Calu3 (cell line): ENCODE data around the gene TMX1. TPM values are rescaled to one million over a fixed set of nuclear protein-coding genes. Genes with fewer than 3 reads are reported as not detected.

ENCODE experiments used
- BruUV-seq: library from RNA; stranded (reverse); fragments of 400-500 nt; replicated peaks from 2 replicates; lab custom pipeline; 2021; lab: Mats Ljungman, UMichigan
- CTCF ChIA-PET: fragments of 300-600 bp; sonication (Branson Sonifier 250); formaldehyde crosslinking; loops from one replicate; lab custom pipeline; 2022; ENCODE audit warnings: antibody characterized with exemption; lab: Charles Lee
- DNase-seq: peaks from one replicate; pipeline ENCODE4 v3.0.0; 2022
- H3K27ac Mint-ChIP-seq: one replicate; pipeline ENCODE4 v1.8.0; 2022; ENCODE audit warnings: mixed read lengths; ENCODE audit not compliant: unreplicated experiment
- H3K27me3 Mint-ChIP-seq: one replicate; pipeline ENCODE4 v1.8.0; 2022; ENCODE audit warnings: mixed read lengths; ENCODE audit not compliant: unreplicated experiment
- H3K36me3 Mint-ChIP-seq: one replicate; pipeline ENCODE4 v1.8.0; 2022; ENCODE audit warnings: mild to moderate bottlenecking, moderate library complexity, mixed read lengths; ENCODE audit not compliant: insufficient read depth, unreplicated experiment
- H3K4me1 Mint-ChIP-seq: one replicate; pipeline ENCODE4 v1.8.0; 2022; ENCODE audit warnings: mild to moderate bottlenecking, low read depth, mixed read lengths; ENCODE audit not compliant: unreplicated experiment
- H3K4me3 Mint-ChIP-seq: one replicate; pipeline ENCODE4 v1.8.0; 2022; ENCODE audit warnings: mild to moderate bottlenecking, low read depth, moderate library complexity, mixed read lengths; ENCODE audit not compliant: unreplicated experiment
- H3K9me3 Mint-ChIP-seq: one replicate; pipeline ENCODE4 v1.8.0; 2022; ENCODE audit warnings: low read depth, mixed read lengths; ENCODE audit not compliant: unreplicated experiment
- CTCF ChIP-seq: fragments of 200-600 bp; IDR thresholded peaks from one replicate; pipeline ENCODE4 v1.8.0; 2022; ENCODE audit warnings: antibody characterized with exemption; ENCODE audit not compliant: unreplicated experiment
- intact Hi-C: fragments of 100-400 bp; cut with micrococcal nuclease; formaldehyde crosslinking; loops from one replicate; pipeline ENCODE4 v1.10.0; 2022; ENCODE audit not compliant: unreplicated experiment
- total RNA-seq: library from RNA; stranded (reverse); gene quantifications from 2 replicates; pipeline ENCODE4 v1.2.3, GENCODE V29; 2022

TMX1 gene
- total RNA-seq, 1 experiment from 2014 or later = 53.8 TPM

- H3K4me1 Mint-ChIP-seq = no peaks in the 10 kb centered on the region
- H3K36me3 Mint-ChIP-seq = no peaks in the 10 kb centered on the region
- H3K27ac Mint-ChIP-seq = no peak overlapping the region
- H3K9me3 Mint-ChIP-seq = no peaks in the 10 kb centered on the region
- H3K4me3 Mint-ChIP-seq = no peak overlapping the region
- BruUV-seq = no TSS peak
- no peaks in the 10 kb centered on the region for H3K27me3 Mint-ChIP-seq
- no peak for TF ChIP-seq CTCF
- intact Hi-C loops = no loop called here
- DNase-seq = no peak
- CTCF ChIA-PET = no interaction called here
These were observed 11.2 kb upstream of the TMX1 start for GRCh38 chr14:51228890-51229289.

- no peak for TF ChIP-seq CTCF
- intact Hi-C loops = no loop called here
- Mint-ChIP-seq H3K27me3 (no peaks in the 10 kb centered on the region), H3K27ac (no peak overlapping the region), H3K9me3 (no peaks in the 10 kb centered on the region), H3K4me3 (no peak overlapping the region), H3K36me3 (no peaks in the 10 kb centered on the region), H3K4me1 (no peaks in the 10 kb centered on the region)
- no TSS peak for BruUV-seq
- DNase-seq = no peak
- CTCF ChIA-PET = no interaction called here
These were observed 3.7 kb upstream of the TMX1 start for GRCh38 chr14:51236314-51236713.

GRCh38 chr14:51240804-51241380, 845 bp downstream of the TMX1 start:
- no peaks in the 10 kb centered on the region for H3K36me3 Mint-ChIP-seq
- TF ChIP-seq CTCF = no peak
- no peaks in the 10 kb centered on the region for H3K4me1 Mint-ChIP-seq
- no peak for DNase-seq
- H3K4me3 Mint-ChIP-seq = no peak overlapping the region
- BruUV-seq = TSS peak; percentile 57
- CTCF ChIA-PET = no interaction called here
- intact Hi-C loops = no loop called here
- H3K27me3 Mint-ChIP-seq = no peaks in the 10 kb centered on the region
- H3K9me3 Mint-ChIP-seq = no peaks in the 10 kb centered on the region
- H3K27ac Mint-ChIP-seq = no peak overlapping the region

- intact Hi-C loops = no loop called here
- Mint-ChIP-seq H3K4me3 (no peak overlapping the region), H3K4me1 (no peaks in the 10 kb centered on the region), H3K36me3 (no peaks in the 10 kb centered on the region), H3K27ac (no peak overlapping the region), H3K27me3 (no peaks in the 10 kb centered on the region), H3K9me3 (no peaks in the 10 kb centered on the region)
- CTCF ChIA-PET = interaction anchor here (0.7 kb wide), 1 partner anchor 534 kb away, joined by 8 read pairs; no protein-coding TSS in a partner anchor
- no TSS peak for BruUV-seq
- no peak for TF ChIP-seq CTCF
- no peak for DNase-seq
These were observed 2.8 kb downstream of the TMX1 start for GRCh38 chr14:51242545-51243490.
